ENCODE results near the gene SLC6A19.

- TF ChIP-seq CTCF (IDR thresholded peaks at IDR 0.05) (no peak), EZH2 (IDR thresholded peaks at IDR 0.05; ENCODE audit: borderline replicate concordance, insufficient read depth, low read depth, low read length, poor library complexity, severe bottlenecking) (no peak)
Observed at GRCh38 chr5:1251678-1252580, 50.5 kb downstream of the SLC6A19 start.

Measured in B cell (primary cell).